ENCODE measurements around the gene RILPL1.
"Not testable (repeated sequence)": the region's sequence is repeated elsewhere in the genome, so short reads cannot be mapped to it uniquely, and the experiment has no call there.

The RILPL1 gene

GRCh38 chr12:123471374-123472068, 62.0 kb downstream of the RILPL1 start:
- no peaks in the 10 kb centered on the region for H3K79me2 ChIP-seq (ENCODE audit: insufficient read depth, low read depth)
- H3K4me1 ChIP-seq (ENCODE audit: low read depth, poor library complexity, severe bottlenecking) = no peaks in the 10 kb centered on the region
- H3K27me3 ChIP-seq (ENCODE audit: insufficient read depth, low read depth) = no peaks in the 10 kb centered on the region
- no peaks in the 10 kb centered on the region for H4K20me1 ChIP-seq (ENCODE audit: insufficient read depth)
- H2AFZ ChIP-seq (ENCODE audit: low read depth) = no peak overlapping the region
- H3K4me3 ChIP-seq (IDR thresholded peaks at IDR 0.05; ENCODE audit: insufficient read depth, low read depth, low read length) = no peak overlapping the region
- no peak for TF ChIP-seq CTCF (conservative IDR thresholded peaks at IDR 0.05; ENCODE audit: low read depth, low read length)
- H3K4me2 ChIP-seq = no peak overlapping the region
- no peaks in the 10 kb centered on the region for H3K36me3 ChIP-seq (ENCODE audit: insufficient read depth)
- no peak overlapping the region for H3K9ac ChIP-seq
- H3K27ac ChIP-seq = no peak overlapping the region

GRCh38 chr12:123469978-123470377, 63.5 kb downstream of the RILPL1 start:
- Histone ChIP-seq H2AFZ (ENCODE audit: low read depth) (no peak overlapping the region), H3K4me3 (IDR thresholded peaks at IDR 0.05; ENCODE audit: insufficient read depth, low read depth, low read length) (no peak overlapping the region), H3K27me3 (ENCODE audit: insufficient read depth, low read depth) (no peaks in the 10 kb centered on the region), H3K9ac (no peak overlapping the region), H3K4me2 (no peak overlapping the region), H3K27ac (no peak overlapping the region), H3K79me2 (ENCODE audit: insufficient read depth, low read depth) (no peaks in the 10 kb centered on the region), H4K20me1 (ENCODE audit: insufficient read depth) (no peaks in the 10 kb centered on the region), H3K36me3 (ENCODE audit: insufficient read depth) (no peaks in the 10 kb centered on the region), H3K4me1 (ENCODE audit: low read depth, poor library complexity, severe bottlenecking) (no peaks in the 10 kb centered on the region)
- TF ChIP-seq CTCF (conservative IDR thresholded peaks at IDR 0.05; ENCODE audit: low read depth, low read length) = no peak

GRCh38 chr12:123468786-123469185, 64.7 kb downstream of the RILPL1 start:
- Histone ChIP-seq H3K4me3 (IDR thresholded peaks at IDR 0.05; ENCODE audit: insufficient read depth, low read depth, low read length) (no peak overlapping the region), H4K20me1 (ENCODE audit: insufficient read depth) (no peaks in the 10 kb centered on the region), H3K4me2 (no peak overlapping the region), H3K36me3 (ENCODE audit: insufficient read depth) (no peaks in the 10 kb centered on the region), H3K27me3 (ENCODE audit: insufficient read depth, low read depth) (no peaks in the 10 kb centered on the region), H3K4me1 (ENCODE audit: low read depth, poor library complexity, severe bottlenecking) (no peaks in the 10 kb centered on the region), H3K9ac (no peak overlapping the region), H3K79me2 (ENCODE audit: insufficient read depth, low read depth) (no peaks in the 10 kb centered on the region), H3K27ac (no peak overlapping the region), H2AFZ (ENCODE audit: low read depth) (no peak overlapping the region)
- no peak for TF ChIP-seq CTCF (conservative IDR thresholded peaks at IDR 0.05; ENCODE audit: low read depth, low read length)

GRCh38 chr12:123465084-123465483, 68.4 kb downstream of the RILPL1 start:
- no peaks in the 10 kb centered on the region for H3K4me1 ChIP-seq (ENCODE audit: low read depth, poor library complexity, severe bottlenecking)
- no peaks in the 10 kb centered on the region for H3K79me2 ChIP-seq (ENCODE audit: insufficient read depth, low read depth)
- H3K27ac ChIP-seq = no peak overlapping the region
- TF ChIP-seq CTCF (conservative IDR thresholded peaks at IDR 0.05; ENCODE audit: low read depth, low read length) = no peak
- H4K20me1 ChIP-seq (ENCODE audit: insufficient read depth) = no peaks in the 10 kb centered on the region
- H3K27me3 ChIP-seq (ENCODE audit: insufficient read depth, low read depth) = no peaks in the 10 kb centered on the region
- no peak overlapping the region for H3K4me3 ChIP-seq (IDR thresholded peaks at IDR 0.05; ENCODE audit: insufficient read depth, low read depth, low read length)
- no peaks in the 10 kb centered on the region for H3K36me3 ChIP-seq (ENCODE audit: insufficient read depth)
- no peak overlapping the region for H3K4me2 ChIP-seq
- no peak overlapping the region for H3K9ac ChIP-seq
- H2AFZ ChIP-seq (ENCODE audit: low read depth) = no peak overlapping the region

GRCh38 chr12:123463174-123463573, 70.3 kb downstream of the RILPL1 start:
- not testable (repeated sequence) for H3K27me3 ChIP-seq (ENCODE audit: insufficient read depth, low read depth); H3K4me2 ChIP-seq; H2AFZ ChIP-seq (ENCODE audit: low read depth); H3K4me3 ChIP-seq (IDR thresholded peaks at IDR 0.05; ENCODE audit: insufficient read depth, low read depth, low read length); H3K9ac ChIP-seq; H3K79me2 ChIP-seq (ENCODE audit: insufficient read depth, low read depth); H3K36me3 ChIP-seq (ENCODE audit: insufficient read depth); H4K20me1 ChIP-seq (ENCODE audit: insufficient read depth); H3K4me1 ChIP-seq (ENCODE audit: low read depth, poor library complexity, severe bottlenecking); H3K27ac ChIP-seq
